B cell (primary cell): ENCODE results near the gene HHATL. TPM values are rescaled to one million over a fixed set of nuclear protein-coding genes. Genes with fewer than 3 reads are reported as not detected.

ENCODE experiments used
- ATAC-seq: fragments of 200-7000 bp; cut with Tn5 transposase; one replicate; pipeline ENCODE4 v1.10.0; 2021; ENCODE audit warnings: low read depth, mild to moderate bottlenecking, moderate number of reproducible peaks, moderate library complexity
- CTCF ChIA-PET: fragments of 350-600 bp; sonication (Branson Sonifier 250); formaldehyde crosslinking; loops from one replicate; lab custom pipeline; 2021; ENCODE audit warnings: antibody characterized with exemption, inconsistent platforms; lab: Charles Lee
- POLR2A ChIA-PET: fragments of 350-600 bp; sonication (Branson Sonifier 250); formaldehyde crosslinking; loops from one replicate; lab custom pipeline; 2021; ENCODE audit warnings: antibody characterized with exemption; lab: Charles Lee
- DNase-seq: peaks from one replicate; pipeline ENCODE4 v3.0.0; 2013
- H2AFZ ChIP-seq: 2 replicates; pipeline ENCODE4 v1.6.1; 2012; ENCODE audit warnings: mild to moderate bottlenecking, low read depth, low read length; ENCODE audit not compliant: insufficient read depth, poor library complexity, severe bottlenecking
- H3K27ac ChIP-seq, 2 donors: 1 replicate in 1 of 2; 2 replicates in 1 of 2; pipeline ENCODE4 v1.5.1; 2012 to 2013; ENCODE audit warnings: low read length in 2 of 2, mild to moderate bottlenecking in 2 of 2, moderate library complexity in 1 of 2
- H3K27me3 ChIP-seq, 4 experiments: fragments of 200-600 bp in 1 of 4; sonication (generic) in 1 of 4; replicated peaks in 1 of 4; 1 replicate in 2 of 4; 2 replicates in 2 of 4; pipeline versions ENCODE4 v1.6.1 to v1.7.0; 2013 to 2016; ENCODE audit warnings: low read length in 3 of 4, mild to moderate bottlenecking in 2 of 4, mixed read lengths in 1 of 4, moderate library complexity in 1 of 4; ENCODE audit not compliant: insufficient read depth in 4 of 4, control insufficient read depth in 3 of 4; ENCODE audit errors: control extremely low read depth in 1 of 4
- H3K36me3 ChIP-seq, 2 experiments: replicated peaks in 1 of 2; 1 replicate in 1 of 2; 2 replicates in 1 of 2; pipeline versions ENCODE4 v1.6.1 to v1.7.1; 2013; ENCODE audit warnings: low read length in 1 of 2; ENCODE audit not compliant: insufficient read depth in 2 of 2, control insufficient read depth in 1 of 2; ENCODE audit errors: control extremely low read depth in 1 of 2, extremely low read depth in 1 of 2
- H3K4me1 ChIP-seq, 2 donors: fragments of 200-600 bp in 1 of 2; sonication (generic) in 1 of 2; 1 replicate in 1 of 2; 2 replicates in 1 of 2; pipeline versions ENCODE4 v1.5.1 to v1.6.1; 2013 to 2017; ENCODE audit warnings: low read length in 2 of 2; ENCODE audit not compliant: control insufficient read depth in 2 of 2, insufficient read depth in 2 of 2
- H3K4me2 ChIP-seq: replicated peaks from 2 replicates; pipeline ENCODE3; 2012; ENCODE audit warnings: mild to moderate bottlenecking, low read depth, low read length; ENCODE audit not compliant: poor library complexity, severe bottlenecking
- H3K4me3 ChIP-seq, 5 experiments: fragments of 200-600 bp in 1 of 5; sonication (generic) in 1 of 5; 1 replicate in 3 of 5; 2 replicates in 2 of 5; pipeline versions ENCODE4 v1.5.1 to v1.7.0; 2011 to 2016; ENCODE audit warnings: low read length in 4 of 5, mild to moderate bottlenecking in 4 of 5, low read depth in 2 of 5, control low read depth in 1 of 5, moderate library complexity in 1 of 5; ENCODE audit not compliant: insufficient read depth in 1 of 5; ENCODE audit errors: control extremely low read depth in 1 of 5, extremely low read depth in 1 of 5
- H3K79me2 ChIP-seq: fragments of 200-600 bp; sonication (generic); one replicate; pipeline ENCODE4 v1.6.0; 2016; ENCODE audit warnings: low read length; ENCODE audit not compliant: control insufficient read depth, insufficient read depth
- H3K9ac ChIP-seq: fragments of 200-600 bp; sonication (generic); 2 replicates; pipeline ENCODE4 v1.6.1; 2017; ENCODE audit warnings: mild to moderate bottlenecking, low read length, moderate library complexity
- H3K9me3 ChIP-seq, 3 donors: one replicate each; pipeline versions ENCODE4 v1.6.1 to v1.7.1; 2013; ENCODE audit warnings: low read length in 2 of 3; ENCODE audit not compliant: control insufficient read depth in 2 of 3, insufficient read depth in 1 of 3; ENCODE audit errors: control extremely low read depth in 1 of 3
- H4K20me1 ChIP-seq: 2 replicates; pipeline ENCODE4 v1.6.0; 2012; ENCODE audit warnings: mild to moderate bottlenecking, low read length; ENCODE audit not compliant: insufficient read depth, control insufficient read depth, poor library complexity, severe bottlenecking
- H3K27ac Mint-ChIP-seq: one replicate; pipeline ENCODE4 v1.8.0; 2021; ENCODE audit warnings: mixed read lengths
- H3K27me3 Mint-ChIP-seq: one replicate; pipeline ENCODE4 v1.8.0; 2021; ENCODE audit warnings: mixed read lengths
- H3K4me1 Mint-ChIP-seq: one replicate; pipeline ENCODE4 v1.8.0; 2021; ENCODE audit warnings: mixed read lengths
- H3K4me3 Mint-ChIP-seq: one replicate; pipeline ENCODE4 v1.8.0; 2021; ENCODE audit warnings: mixed read lengths
- H3K9me3 Mint-ChIP-seq: one replicate; pipeline ENCODE4 v1.8.0; 2022; ENCODE audit warnings: mixed read lengths; ENCODE audit not compliant: insufficient read depth
- CTCF ChIP-seq: fragments of 200-600 bp; IDR thresholded peaks from one replicate; pipeline ENCODE4 v1.8.0; 2022; ENCODE audit warnings: antibody characterized with exemption, mild to moderate bottlenecking
- EZH2 ChIP-seq: IDR thresholded peaks from 2 replicates; pipeline ENCODE4 v1.6.1; 2012; ENCODE audit warnings: borderline replicate concordance, low read depth, mild to moderate bottlenecking, moderate library complexity, low read length; ENCODE audit not compliant: insufficient read depth, poor library complexity, severe bottlenecking
- WGBS: methylation state at CpG from one replicate; pipeline ENCODE4 v1.1.5; 2013; ENCODE audit warnings: missing lambda C conversion rate; ENCODE audit not compliant: insufficient coverage; 5-methylcytosine and 5-hydroxymethylcytosine counted together
- intact Hi-C: fragments of 100-400 bp; cut with micrococcal nuclease; formaldehyde crosslinking; loops from one replicate; pipeline ENCODE4 v1.10.0; 2022
- polyA plus RNA-seq: library from polyadenylated mRNA; depleted of rRNA; stranded (reverse); fragments of >200 nt; gene quantifications from 2 replicates; pipeline ENCODE4 v1.2.3, GENCODE V29; 2012
- total RNA-seq, 2 donors: library from RNA; stranded (reverse); fragments of 120-200 nt in 1 of 2; gene quantifications; 1 replicate in 1 of 2; 2 replicates in 1 of 2; pipeline versions ENCODE4 v1.2.3 to v1.2.4, GENCODE V29; 2013 to 2022

Gene HHATL
- total and polyA plus RNA-seq, 2 donors (not counting 1 experiment from before 2014, with no cell fraction given), result not detected

DNA sequence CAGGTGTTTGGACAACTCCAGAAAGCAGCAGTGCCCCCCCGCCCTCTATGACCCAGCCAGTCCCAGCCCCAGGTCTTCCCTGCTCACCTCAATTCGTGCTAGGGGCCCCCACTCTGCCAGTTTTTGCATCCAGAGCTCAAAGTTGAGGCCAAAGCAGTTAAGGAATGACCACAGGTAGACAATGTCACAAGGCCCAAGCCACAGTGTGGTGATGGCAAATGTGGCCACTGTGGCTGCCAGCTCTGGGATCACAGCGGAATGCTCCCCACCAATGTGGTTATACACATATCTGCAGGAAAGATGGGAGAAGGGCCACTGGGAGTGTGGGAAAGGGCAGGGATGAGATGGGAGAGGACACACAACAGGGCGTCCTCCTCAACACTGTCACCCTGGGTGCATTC, 9.1 kb downstream of the HHATL start:
- Histone ChIP-seq H3K79me2 (no peaks in the 10 kb centered on the region), H2AFZ (no peak overlapping the region), H3K9me3 (no peaks in the 10 kb centered on the region), H4K20me1 (no peaks in the 10 kb centered on the region), H3K9ac (no peak overlapping the region), H3K27me3 (peaks cover 0 to 2% (median 0%) of the 10 kb centered on the region in 4 experiments), H3K36me3 (no peaks in the 10 kb centered on the region), H3K27ac (no peak overlapping the region), H3K4me3 (no peak overlapping the region), H3K4me2 (no peak overlapping the region), H3K4me1 (no peaks in the 10 kb centered on the region)
- H3K27ac Mint-ChIP-seq, result no peak overlapping the region
- TF ChIP-seq CTCF (no peak), EZH2 (no peak)
- no peaks in the 10 kb centered on the region for H3K4me1 Mint-ChIP-seq
- no peak for DNase-seq
- H3K27me3 Mint-ChIP-seq, result no peaks in the 10 kb centered on the region
- H3K4me3 Mint-ChIP-seq, result no peak overlapping the region
- intact Hi-C loops, result no loop called here
- H3K9me3 Mint-ChIP-seq, result no peaks in the 10 kb centered on the region
- no peak for ATAC-seq
- ChIA-PET POLR2A (no interaction called here), CTCF (no interaction called here)
- 60% methylated on average over 2 of the region's 4 CpGs for WGBS

GRCh38 chr3:42692667-42693529, 9.7 kb downstream of the HHATL start:
- CTCF ChIA-PET, result no interaction called here
- Histone ChIP-seq H4K20me1 (no peaks in the 10 kb centered on the region), H3K27ac (no peak overlapping the region), H3K4me2 (no peak overlapping the region), H3K4me3 (no peak overlapping the region), H3K27me3 (peaks cover 0 to 2% (median 0%) of the 10 kb centered on the region in 4 experiments), H3K36me3 (no peaks in the 10 kb centered on the region), H2AFZ (no peak overlapping the region), H3K9me3 (no peaks in the 10 kb centered on the region), H3K79me2 (no peaks in the 10 kb centered on the region), H3K9ac (no peak overlapping the region), H3K4me1 (no peaks in the 10 kb centered on the region)
- Mint-ChIP-seq H3K9me3 (no peaks in the 10 kb centered on the region), H3K27ac (no peak overlapping the region), H3K4me1 (no peaks in the 10 kb centered on the region), H3K27me3 (no peaks in the 10 kb centered on the region), H3K4me3 (no peak overlapping the region)
- POLR2A ChIA-PET, result no interaction called here
- intact Hi-C loops, result no loop called here
- DNase-seq (no peak), ATAC-seq (no peak)
- TF ChIP-seq CTCF, result no peak
- TF ChIP-seq EZH2, result no peak
- WGBS, result 87% methylated on average over 10 of the region's 17 CpGs
